GM20000 (cell line): ENCODE measurements around the gene TSPOAP1.

ENCODE experiments used
- DNase-seq: peaks from one replicate; pipeline ENCODE4 v3.0.0; 2012; ENCODE audit warnings: low spot score
- CTCF ChIP-seq: IDR thresholded peaks from 2 replicates; pipeline ENCODE4 v1.5.1; 2012; ENCODE audit warnings: mild to moderate bottlenecking, control low read depth; ENCODE audit errors: extremely low read depth, missing control alignments

The TSPOAP1 gene

GRCh38 chr17:58324056-58324408 is 4.6 kb downstream of the TSPOAP1 start:
- TF ChIP-seq CTCF: no peak
- DNase-seq: no peak

- no peak for DNase-seq
- no peak for TF ChIP-seq CTCF
These were observed 5.1 kb downstream of the TSPOAP1 start for GRCh38 chr17:58323366-58324055.

GRCh38 chr17:58322581-58323185 is 5.9 kb downstream of the TSPOAP1 start:
- DNase-seq: no peak
- no peak for TF ChIP-seq CTCF

- no peak for TF ChIP-seq CTCF
- DNase-seq: no peak
These were observed 6.7 kb downstream of the TSPOAP1 start for GRCh38 chr17:58321571-58322525.

- DNase-seq: no peak
- no peak for TF ChIP-seq CTCF
These were observed 7.8 kb downstream of the TSPOAP1 start for GRCh38 chr17:58320570-58321323.

- TF ChIP-seq CTCF: no peak
- no peak for DNase-seq
These were observed 8.4 kb downstream of the TSPOAP1 start for GRCh38 chr17:58320163-58320558.
